Tibial artery (tissue), 4 donors: ENCODE measurements around the gene KIRREL3.

ENCODE experiments used
- DNase-seq, 2 donors: peaks; one replicate each; pipeline ENCODE4 v3.0.0-alpha.2; 2019
- H3K27ac ChIP-seq, 2 donors: fragments of 200-600 bp; sonication (generic) in 1 of 2; 1 replicate in 1 of 2; 2 replicates in 1 of 2; pipeline ENCODE4 v1.5.1; 2018 to 2019; ENCODE audit warnings: mild to moderate bottlenecking in 1 of 2
- H3K27me3 ChIP-seq, 2 donors: fragments of 200-600 bp; sonication (generic) in 1 of 2; one replicate each; pipeline versions ENCODE4 v1.5.1 to v1.6.0; 2016 to 2019
- H3K36me3 ChIP-seq, 3 donors: fragments of 200-600 bp; sonication (generic) in 2 of 3; one replicate each; pipeline ENCODE4 v1.5.1; 2016 to 2019; ENCODE audit warnings: mild to moderate bottlenecking in 2 of 3
- H3K4me1 ChIP-seq, 4 donors: fragments of 200-600 bp; sonication (generic) in 2 of 4; 1 replicate in 3 of 4; 2 replicates in 1 of 4; pipeline ENCODE4 v1.5.1; 2016 to 2019
- H3K4me3 ChIP-seq, 2 donors: fragments of 200-600 bp; sonication (generic) in 1 of 2; 1 replicate in 1 of 2; 2 replicates in 1 of 2; pipeline ENCODE4 v1.5.1; 2018 to 2019; ENCODE audit warnings: mild to moderate bottlenecking in 2 of 2
- H3K9me3 ChIP-seq, 3 donors: fragments of 200-600 bp; sonication (generic) in 1 of 3; one replicate each; pipeline ENCODE4 v1.5.1; 2016 to 2019
- CTCF ChIP-seq, 2 experiments: fragments of 200-600 bp in 1 of 2; fragments of 450-650 bp in 1 of 2; IDR thresholded peaks; one replicate each; pipeline ENCODE4 v1.5.1; 2017 to 2019; ENCODE audit warnings: antibody characterized with exemption in 2 of 2, mild to moderate bottlenecking in 1 of 2, moderate library complexity in 1 of 2
- intact Hi-C: fragments of 100-400 bp; cut with DNase I; formaldehyde crosslinking; loops from one replicate; pipeline ENCODE4 v1.15.0; 2023; ENCODE audit warnings: low total_unique reads

KIRREL3 gene

GRCh38 chr11:126640186-126640585 is 360.4 kb downstream of the KIRREL3 start:
- no peaks in the 10 kb centered on the region for H3K9me3 ChIP-seq
- no peak overlapping the region for H3K4me3 ChIP-seq
- no peaks in the 10 kb centered on the region for H3K4me1 ChIP-seq
- no peak overlapping the region for H3K27ac ChIP-seq
- H3K36me3 ChIP-seq = no peaks in the 10 kb centered on the region
- no peak for DNase-seq
- TF ChIP-seq CTCF (IDR thresholded peaks at IDR 0.05) = no peak
- peaks cover 0 to 6% of the 10 kb centered on the region in 2 donors for H3K27me3 ChIP-seq
- intact Hi-C loops = no loop called here

GRCh38 chr11:126639692-126640091 is 360.9 kb downstream of the KIRREL3 start:
- Histone ChIP-seq H3K27me3 (peaks cover 0 to 6% of the 10 kb centered on the region in 2 donors), H3K27ac (no peak overlapping the region), H3K36me3 (no peaks in the 10 kb centered on the region), H3K4me3 (no peak overlapping the region), H3K4me1 (no peaks in the 10 kb centered on the region), H3K9me3 (no peaks in the 10 kb centered on the region)
- no peak for TF ChIP-seq CTCF (IDR thresholded peaks at IDR 0.05)
- no peak for DNase-seq
- intact Hi-C loops = no loop called here

- no peak overlapping the region for H3K4me3 ChIP-seq
- no peak for TF ChIP-seq CTCF (IDR thresholded peaks at IDR 0.05)
- intact Hi-C loops = no loop called here
- no peaks in the 10 kb centered on the region for H3K4me1 ChIP-seq
- no peak overlapping the region for H3K27ac ChIP-seq
- H3K36me3 ChIP-seq = no peaks in the 10 kb centered on the region
- DNase-seq = no peak
- no peaks in the 10 kb centered on the region for H3K9me3 ChIP-seq
- H3K27me3 ChIP-seq = peaks cover 0 to 6% of the 10 kb centered on the region in 2 donors
Measured at GRCh38 chr11:126638648-126639047, 361.9 kb downstream of the KIRREL3 start.

GRCh38 chr11:126637795-126638175 is 362.8 kb downstream of the KIRREL3 start:
- intact Hi-C loops = no loop called here
- no peak overlapping the region for H3K27ac ChIP-seq
- no peaks in the 10 kb centered on the region for H3K4me1 ChIP-seq
- H3K27me3 ChIP-seq = peaks cover 0 to 6% of the 10 kb centered on the region in 2 donors
- no peaks in the 10 kb centered on the region for H3K9me3 ChIP-seq
- no peak for TF ChIP-seq CTCF (IDR thresholded peaks at IDR 0.05)
- no peak overlapping the region for H3K4me3 ChIP-seq
- H3K36me3 ChIP-seq = no peaks in the 10 kb centered on the region
- DNase-seq = no peak

GRCh38 chr11:126636911-126637794 is 363.4 kb downstream of the KIRREL3 start:
- H3K27me3 ChIP-seq = peaks cover 0 to 6% of the 10 kb centered on the region in 2 donors
- no peaks in the 10 kb centered on the region for H3K36me3 ChIP-seq
- H3K4me1 ChIP-seq = no peaks in the 10 kb centered on the region
- no peaks in the 10 kb centered on the region for H3K9me3 ChIP-seq
- DNase-seq = no peak
- TF ChIP-seq CTCF (IDR thresholded peaks at IDR 0.05) = no peak
- H3K4me3 ChIP-seq = no peak overlapping the region
- intact Hi-C loops = no loop called here
- H3K27ac ChIP-seq = no peak overlapping the region
